Measurements from ENCODE around the gene SCIN. TPM values are rescaled to one million over a fixed set of nuclear protein-coding genes. Genes with fewer than 3 reads are reported as not detected.

SCIN gene
- polyA plus RNA-seq, 1 of the 3 experiments (the other 2 are of a cell fraction): 0.02 TPM

DNA sequence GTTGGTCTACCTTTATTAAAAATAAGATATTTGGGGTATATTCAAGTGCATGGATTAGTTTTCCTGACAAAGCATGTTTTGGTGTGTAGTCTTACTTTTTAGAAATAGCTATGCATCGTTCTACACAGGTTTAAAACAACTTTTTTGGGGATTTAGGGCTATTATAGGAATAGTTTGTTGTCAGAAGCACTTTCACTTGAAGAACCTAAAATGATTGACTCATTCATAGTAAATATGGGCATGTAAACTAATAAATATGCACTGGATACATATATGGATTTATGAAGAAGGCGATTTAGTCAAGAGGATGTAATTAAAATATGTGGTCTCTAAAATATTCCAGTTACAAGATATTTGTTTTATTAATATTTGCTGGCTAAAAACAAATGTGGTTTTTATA, 118.9 kb downstream of the SCIN start:
- H3K4me1 ChIP-seq (ENCODE audit: control insufficient read depth in 1 of 2, insufficient read depth in 2 of 2, low read depth in 1 of 2, low read length in 1 of 2): peaks cover 12 to 13% of the 10 kb centered on the region in 2 experiments; a peak in 3 of 4 replicates
- H3K27ac ChIP-seq (ENCODE audit: low read depth in 2 of 2, low read length in 1 of 2): no peak overlapping the region
- no peak for DNase-seq
- no peaks in the 10 kb centered on the region for H4K20me1 ChIP-seq (ENCODE audit: insufficient read depth)
- H3K9me2 ChIP-seq: no peaks in the 10 kb centered on the region
- TF ChIP-seq, protein P1, sequence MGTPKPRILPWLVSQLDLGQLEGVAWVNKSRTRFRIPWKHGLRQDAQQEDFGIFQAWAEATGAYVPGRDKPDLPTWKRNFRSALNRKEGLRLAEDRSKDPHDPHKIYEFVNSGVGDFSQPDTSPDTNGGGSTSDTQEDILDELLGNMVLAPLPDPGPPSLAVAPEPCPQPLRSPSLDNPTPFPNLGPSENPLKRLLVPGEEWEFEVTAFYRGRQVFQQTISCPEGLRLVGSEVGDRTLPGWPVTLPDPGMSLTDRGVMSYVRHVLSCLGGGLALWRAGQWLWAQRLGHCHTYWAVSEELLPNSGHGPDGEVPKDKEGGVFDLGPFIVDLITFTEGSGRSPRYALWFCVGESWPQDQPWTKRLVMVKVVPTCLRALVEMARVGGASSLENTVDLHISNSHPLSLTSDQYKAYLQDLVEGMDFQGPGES (IDR thresholded peaks at IDR 0.05; ENCODE audit: low read depth, low read length): no peak
- TF ChIP-seq EZH2phosphoT487 (IDR thresholded peaks at IDR 0.05; ENCODE audit: borderline replicate concordance, low read depth): no peak
- no peak for TF ChIP-seq MEF2A (IDR thresholded peaks at IDR 0.05; ENCODE audit: borderline replicate concordance, low read depth)
- TF ChIP-seq, protein P2, sequence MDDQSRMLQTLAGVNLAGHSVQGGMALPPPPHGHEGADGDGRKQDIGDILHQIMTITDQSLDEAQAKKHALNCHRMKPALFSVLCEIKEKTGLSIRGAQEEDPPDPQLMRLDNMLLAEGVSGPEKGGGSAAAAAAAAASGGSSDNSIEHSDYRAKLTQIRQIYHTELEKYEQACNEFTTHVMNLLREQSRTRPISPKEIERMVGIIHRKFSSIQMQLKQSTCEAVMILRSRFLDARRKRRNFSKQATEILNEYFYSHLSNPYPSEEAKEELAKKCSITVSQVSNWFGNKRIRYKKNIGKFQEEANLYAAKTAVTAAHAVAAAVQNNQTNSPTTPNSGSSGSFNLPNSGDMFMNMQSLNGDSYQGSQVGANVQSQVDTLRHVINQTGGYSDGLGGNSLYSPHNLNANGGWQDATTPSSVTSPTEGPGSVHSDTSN (IDR thresholded peaks at IDR 0.05): no peak
- TF ChIP-seq RFX5 (IDR thresholded peaks at IDR 0.05; ENCODE audit: low read length): no peak
- TF ChIP-seq, protein P3, sequence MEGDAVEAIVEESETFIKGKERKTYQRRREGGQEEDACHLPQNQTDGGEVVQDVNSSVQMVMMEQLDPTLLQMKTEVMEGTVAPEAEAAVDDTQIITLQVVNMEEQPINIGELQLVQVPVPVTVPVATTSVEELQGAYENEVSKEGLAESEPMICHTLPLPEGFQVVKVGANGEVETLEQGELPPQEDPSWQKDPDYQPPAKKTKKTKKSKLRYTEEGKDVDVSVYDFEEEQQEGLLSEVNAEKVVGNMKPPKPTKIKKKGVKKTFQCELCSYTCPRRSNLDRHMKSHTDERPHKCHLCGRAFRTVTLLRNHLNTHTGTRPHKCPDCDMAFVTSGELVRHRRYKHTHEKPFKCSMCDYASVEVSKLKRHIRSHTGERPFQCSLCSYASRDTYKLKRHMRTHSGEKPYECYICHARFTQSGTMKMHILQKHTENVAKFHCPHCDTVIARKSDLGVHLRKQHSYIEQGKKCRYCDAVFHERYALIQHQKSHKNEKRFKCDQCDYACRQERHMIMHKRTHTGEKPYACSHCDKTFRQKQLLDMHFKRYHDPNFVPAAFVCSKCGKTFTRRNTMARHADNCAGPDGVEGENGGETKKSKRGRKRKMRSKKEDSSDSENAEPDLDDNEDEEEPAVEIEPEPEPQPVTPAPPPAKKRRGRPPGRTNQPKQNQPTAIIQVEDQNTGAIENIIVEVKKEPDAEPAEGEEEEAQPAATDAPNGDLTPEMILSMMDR (IDR thresholded peaks at IDR 0.05): no peak
- no peak overlapping the region for H3K4me3 ChIP-seq (ENCODE audit: low read depth in 2 of 2, low read length in 1 of 2)
- 90% methylated on average over 2 of the region's 2 CpGs for WGBS (ENCODE audit: low lambda C conversion rate)
- POLR2A ChIA-PET: no interaction called here
- H3K27me3 ChIP-seq (ENCODE audit: insufficient read depth): no peaks in the 10 kb centered on the region
- H3K9me3 ChIP-seq: no peaks in the 10 kb centered on the region
- H3K4me2 ChIP-seq: no peak overlapping the region
- no peaks in the 10 kb centered on the region for H3F3A ChIP-seq (replicated peaks; ENCODE audit: insufficient read depth)
- H3K9ac ChIP-seq: no peak overlapping the region
- H3K79me2 ChIP-seq (ENCODE audit: insufficient read depth): peaks cover 56% of the 10 kb centered on the region
- H2AFZ ChIP-seq (ENCODE audit: low read depth): no peak overlapping the region
- peaks cover 0 to 10% of the 10 kb centered on the region in 2 experiments for H3K36me3 ChIP-seq (replicated peaks in 1 of 2; ENCODE audit: control insufficient read depth in 1 of 2, insufficient read depth in 2 of 2, low read length in 1 of 2)
- CTCF ChIA-PET: interaction anchor here (0.6 to 1.8 kb wide), 3 partner anchors 11 to 573 kb away, joined by 3 to 5 read pairs (median 4); no protein-coding TSS in a partner anchor

DNA sequence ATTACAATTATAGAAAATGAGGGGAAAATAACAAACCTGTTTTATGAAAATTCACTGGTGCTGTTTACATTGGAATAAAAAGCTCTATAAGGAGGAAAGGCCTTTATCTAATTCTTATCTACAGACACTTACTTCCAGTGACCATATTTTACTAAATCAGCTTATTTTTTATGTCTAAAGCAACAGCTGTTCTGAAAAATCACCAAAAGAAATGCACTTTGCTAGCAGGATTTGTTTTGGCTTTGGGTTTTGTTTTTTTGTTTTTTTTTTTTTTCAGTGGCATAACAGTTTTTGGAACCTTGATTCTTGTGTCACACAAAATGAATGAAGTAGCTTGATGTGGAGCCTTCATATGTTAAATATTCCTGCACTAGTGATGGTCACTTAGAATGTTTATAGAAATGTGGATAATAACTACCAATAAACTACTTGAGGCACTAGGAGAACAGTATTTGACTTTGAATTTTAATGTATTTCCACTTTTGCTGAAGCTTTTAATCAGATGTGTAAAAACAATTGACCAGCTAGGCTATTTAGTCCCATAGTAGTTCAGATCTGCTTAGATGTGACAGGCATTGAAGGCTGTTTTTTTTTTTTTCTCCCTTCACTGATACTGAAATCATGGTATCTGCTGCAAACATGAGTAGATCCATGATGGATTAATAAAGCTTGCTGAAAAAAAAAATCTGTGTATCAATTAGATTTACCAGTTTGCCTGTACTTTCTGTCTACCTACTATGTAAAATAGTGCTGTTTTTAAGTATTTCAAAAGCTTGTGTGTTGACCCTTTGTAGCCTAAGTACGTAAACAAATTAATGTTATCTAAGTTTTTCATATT, 119.7 kb downstream of the SCIN start:
- ChIA-PET POLR2A (no interaction called here), CTCF (interaction anchor here (0.6 to 1.8 kb wide), 3 partner anchors 11 to 572 kb away, joined by 3 to 5 read pairs (median 4); no protein-coding TSS in a partner anchor)
- Histone ChIP-seq H3K9me2 (no peaks in the 10 kb centered on the region), H3K27me3 (ENCODE audit: insufficient read depth) (no peaks in the 10 kb centered on the region), H3K79me2 (ENCODE audit: insufficient read depth) (peaks cover 56% of the 10 kb centered on the region), H3K4me1 (ENCODE audit: control insufficient read depth in 1 of 2, insufficient read depth in 2 of 2, low read depth in 1 of 2, low read length in 1 of 2) (peaks cover 12 to 13% of the 10 kb centered on the region in 2 experiments; a peak in 3 of 4 replicates), H3F3A (replicated peaks; ENCODE audit: insufficient read depth) (no peaks in the 10 kb centered on the region), H3K9me3 (no peaks in the 10 kb centered on the region), H3K4me3 (ENCODE audit: low read depth in 2 of 2, low read length in 1 of 2) (no peak overlapping the region), H2AFZ (ENCODE audit: low read depth) (no peak overlapping the region), H4K20me1 (ENCODE audit: insufficient read depth) (no peaks in the 10 kb centered on the region), H3K27ac (ENCODE audit: low read depth in 2 of 2, low read length in 1 of 2) (no peak overlapping the region), H3K4me2 (peak overlapping the region; percentile 0; the same call in 1 of the 2 replicates), H3K9ac (no peak overlapping the region), H3K36me3 (replicated peaks in 1 of 2; ENCODE audit: control insufficient read depth in 1 of 2, insufficient read depth in 2 of 2, low read length in 1 of 2) (peaks cover 0 to 10% of the 10 kb centered on the region in 2 experiments)
- DNase-seq: no peak
- TF ChIP-seq SMC3 (IDR thresholded peaks at IDR 0.05; ENCODE audit: low read depth, low read length) (no peak), NRF1 (IDR thresholded peaks at IDR 0.05; ENCODE audit: low read depth, low read length) (no peak), TAF1 (IDR thresholded peaks at IDR 0.05; ENCODE audit: borderline replicate concordance, low read depth, low read length) (no peak), JUND (IDR thresholded peaks at IDR 0.05) (no peak), ELF1 (IDR thresholded peaks at IDR 0.05) (no peak), FOXJ3 (CRISPR knock-in tag; IDR thresholded peaks at IDR 0.05) (no peak), RXRA (IDR thresholded peaks at IDR 0.05; ENCODE audit: borderline replicate concordance, low read depth) (no peak), TCF12 (IDR thresholded peaks at IDR 0.05) (no peak), RCOR1 (IDR thresholded peaks at IDR 0.05; ENCODE audit: low read length) (no peak), NFIC (IDR thresholded peaks at IDR 0.05; ENCODE audit: borderline replicate concordance) (no peak)
- TF ChIP-seq, protein P4, sequence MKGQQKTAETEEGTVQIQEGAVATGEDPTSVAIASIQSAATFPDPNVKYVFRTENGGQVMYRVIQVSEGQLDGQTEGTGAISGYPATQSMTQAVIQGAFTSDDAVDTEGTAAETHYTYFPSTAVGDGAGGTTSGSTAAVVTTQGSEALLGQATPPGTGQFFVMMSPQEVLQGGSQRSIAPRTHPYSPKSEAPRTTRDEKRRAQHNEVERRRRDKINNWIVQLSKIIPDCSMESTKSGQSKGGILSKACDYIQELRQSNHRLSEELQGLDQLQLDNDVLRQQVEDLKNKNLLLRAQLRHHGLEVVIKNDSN (IDR thresholded peaks at IDR 0.05; ENCODE audit: borderline replicate concordance, low read depth): no peak
- TF ChIP-seq, protein P1 (IDR thresholded peaks at IDR 0.05; ENCODE audit: low read depth, low read length): no peak
- TF ChIP-seq, protein P5, sequence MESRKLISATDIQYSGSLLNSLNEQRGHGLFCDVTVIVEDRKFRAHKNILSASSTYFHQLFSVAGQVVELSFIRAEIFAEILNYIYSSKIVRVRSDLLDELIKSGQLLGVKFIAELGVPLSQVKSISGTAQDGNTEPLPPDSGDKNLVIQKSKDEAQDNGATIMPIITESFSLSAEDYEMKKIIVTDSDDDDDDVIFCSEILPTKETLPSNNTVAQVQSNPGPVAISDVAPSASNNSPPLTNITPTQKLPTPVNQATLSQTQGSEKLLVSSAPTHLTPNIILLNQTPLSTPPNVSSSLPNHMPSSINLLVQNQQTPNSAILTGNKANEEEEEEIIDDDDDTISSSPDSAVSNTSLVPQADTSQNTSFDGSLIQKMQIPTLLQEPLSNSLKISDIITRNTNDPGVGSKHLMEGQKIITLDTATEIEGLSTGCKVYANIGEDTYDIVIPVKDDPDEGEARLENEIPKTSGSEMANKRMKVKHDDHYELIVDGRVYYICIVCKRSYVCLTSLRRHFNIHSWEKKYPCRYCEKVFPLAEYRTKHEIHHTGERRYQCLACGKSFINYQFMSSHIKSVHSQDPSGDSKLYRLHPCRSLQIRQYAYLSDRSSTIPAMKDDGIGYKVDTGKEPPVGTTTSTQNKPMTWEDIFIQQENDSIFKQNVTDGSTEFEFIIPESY (IDR thresholded peaks at IDR 0.05; ENCODE audit: borderline replicate concordance, low read depth): no peak
- WGBS (ENCODE audit: low lambda C conversion rate): 93% methylated on average over 1 of the region's 1 CpG

Measured in SK-N-SH (cell line).